GM21423 (cell line): ENCODE measurements around the gene COL10A1.

Experiments
- ATAC-seq: cut with Tn5 transposase; IDR thresholded peaks from one replicate; pipeline ENCODE4 v1.9.1; 2021; ENCODE audit warnings: mild to moderate bottlenecking, moderate library complexity; ENCODE audit not compliant: unreplicated experiment

The COL10A1 gene

DNA sequence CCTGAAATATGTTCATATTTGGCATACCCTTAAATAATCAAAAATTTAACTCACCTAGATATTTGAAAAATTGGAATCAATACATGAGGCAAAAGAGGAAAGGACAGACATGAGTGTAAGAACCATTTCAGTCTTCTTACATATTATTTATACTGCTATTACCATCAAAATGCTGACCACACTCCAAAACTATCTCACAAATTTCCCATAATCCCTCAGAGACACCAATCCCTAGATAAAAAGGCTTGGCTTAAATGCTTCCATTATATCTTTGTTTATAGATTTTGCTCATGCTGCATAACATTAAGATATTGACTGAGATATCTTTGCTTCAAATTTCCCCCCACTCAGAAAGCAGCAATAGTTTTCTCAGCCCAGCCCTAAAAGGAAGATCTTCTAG is 37.0 kb downstream of the COL10A1 start:
- ATAC-seq = no peak

DNA sequence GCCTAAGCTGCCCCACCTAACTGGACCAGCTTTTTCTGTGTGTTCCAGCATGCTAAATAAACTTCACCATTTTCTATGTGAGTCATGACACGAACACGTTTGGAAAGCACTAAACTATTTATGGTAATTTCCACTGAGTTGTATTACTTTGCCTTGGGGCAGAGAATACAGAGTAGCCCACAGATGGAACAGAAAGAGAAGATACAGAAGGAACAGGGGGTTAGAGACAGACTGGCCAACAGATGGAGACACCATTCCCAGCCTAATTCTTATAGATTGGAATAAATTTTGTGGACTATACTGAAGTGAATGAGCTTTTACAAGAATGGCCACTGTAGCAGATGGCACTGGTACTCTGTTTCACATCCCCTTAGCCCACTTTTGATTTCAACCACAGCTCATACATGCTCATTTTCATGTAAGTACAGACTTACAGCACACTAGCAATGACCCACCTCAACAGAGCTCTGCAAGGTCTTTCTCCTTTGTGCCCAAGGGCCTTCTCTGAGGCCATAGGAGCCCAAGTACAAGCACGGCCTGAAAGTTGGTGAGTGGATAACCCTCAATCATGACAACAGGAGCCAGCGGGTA is 38.4 kb downstream of the COL10A1 start:
- peak; percentile 94 for ATAC-seq

DNA sequence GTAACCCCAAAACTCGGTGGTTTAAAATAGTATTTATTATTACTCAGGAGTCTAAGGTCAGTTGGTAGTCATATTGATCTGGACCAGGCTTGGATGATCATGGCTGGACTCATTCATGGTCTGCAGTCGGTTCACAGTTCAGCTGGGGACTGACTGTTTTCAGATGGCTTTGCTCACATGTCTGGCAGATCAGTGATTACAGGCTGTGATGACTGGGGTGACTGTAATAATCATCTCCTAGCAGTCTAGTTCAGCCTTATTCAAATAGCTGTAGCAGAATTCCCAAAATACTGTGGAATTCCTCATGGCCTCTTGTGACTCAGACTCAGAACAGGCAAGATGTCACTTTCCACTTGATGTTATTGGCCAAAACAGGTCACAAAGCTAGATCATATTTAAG is 41.6 kb downstream of the COL10A1 start:
- no peak for ATAC-seq

DNA sequence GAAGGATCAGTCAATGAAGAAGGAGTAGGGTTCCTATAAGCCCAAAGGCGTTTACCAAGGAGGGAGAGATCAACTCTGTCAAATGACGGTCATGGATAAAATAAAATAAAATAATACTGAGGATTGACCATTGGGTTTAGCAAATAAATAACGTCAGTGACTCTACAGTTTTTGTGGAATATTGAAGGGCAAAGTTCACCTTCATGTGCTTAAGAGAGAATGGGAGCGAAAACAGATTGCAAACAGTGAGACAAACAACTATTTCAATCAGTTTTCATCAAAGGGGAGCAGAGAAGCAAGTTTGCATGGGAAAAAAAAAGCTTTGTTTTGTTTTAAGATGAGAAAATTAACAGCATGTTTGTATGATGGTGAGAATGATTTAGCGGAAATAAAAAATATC is 42.9 kb downstream of the COL10A1 start:
- ATAC-seq = no peak

DNA sequence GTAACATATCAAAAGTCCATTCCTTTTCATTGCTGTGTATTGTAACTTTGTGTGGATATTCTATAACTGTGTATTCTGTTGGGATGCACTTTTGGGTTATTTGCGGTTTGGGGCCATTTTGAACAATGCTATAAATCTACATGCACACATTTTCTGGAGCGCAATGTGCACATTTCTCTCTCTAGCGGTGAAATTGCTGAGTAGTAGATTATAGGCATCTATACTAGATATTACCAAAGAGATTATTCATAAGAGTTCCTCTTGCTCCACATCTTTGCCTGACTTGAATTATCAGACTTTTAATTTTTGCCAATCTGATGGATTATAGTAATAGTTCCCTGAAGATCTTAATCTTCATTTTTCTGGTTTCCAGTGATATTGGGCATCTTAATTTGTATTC is 47.0 kb downstream of the COL10A1 start:
- ATAC-seq = no peak

DNA sequence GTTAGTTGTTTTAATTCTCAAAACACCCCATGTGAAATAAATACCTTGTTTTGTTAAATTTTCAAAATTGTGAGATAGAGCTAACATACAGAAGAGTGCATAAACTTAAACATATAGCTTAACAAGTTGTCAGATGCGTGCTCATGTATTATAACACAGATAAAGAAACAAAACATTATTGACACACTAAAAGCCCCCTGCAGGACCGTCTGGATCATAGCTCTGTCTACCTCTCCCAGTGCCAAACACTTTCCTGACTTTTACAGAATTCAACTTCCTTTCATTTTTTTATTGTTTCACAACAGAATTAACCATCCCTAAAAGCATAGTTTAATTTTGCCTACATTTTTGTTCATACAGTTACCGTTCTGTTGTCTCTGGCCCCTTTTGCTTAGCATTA is 47.4 kb downstream of the COL10A1 start:
- no peak for ATAC-seq

DNA sequence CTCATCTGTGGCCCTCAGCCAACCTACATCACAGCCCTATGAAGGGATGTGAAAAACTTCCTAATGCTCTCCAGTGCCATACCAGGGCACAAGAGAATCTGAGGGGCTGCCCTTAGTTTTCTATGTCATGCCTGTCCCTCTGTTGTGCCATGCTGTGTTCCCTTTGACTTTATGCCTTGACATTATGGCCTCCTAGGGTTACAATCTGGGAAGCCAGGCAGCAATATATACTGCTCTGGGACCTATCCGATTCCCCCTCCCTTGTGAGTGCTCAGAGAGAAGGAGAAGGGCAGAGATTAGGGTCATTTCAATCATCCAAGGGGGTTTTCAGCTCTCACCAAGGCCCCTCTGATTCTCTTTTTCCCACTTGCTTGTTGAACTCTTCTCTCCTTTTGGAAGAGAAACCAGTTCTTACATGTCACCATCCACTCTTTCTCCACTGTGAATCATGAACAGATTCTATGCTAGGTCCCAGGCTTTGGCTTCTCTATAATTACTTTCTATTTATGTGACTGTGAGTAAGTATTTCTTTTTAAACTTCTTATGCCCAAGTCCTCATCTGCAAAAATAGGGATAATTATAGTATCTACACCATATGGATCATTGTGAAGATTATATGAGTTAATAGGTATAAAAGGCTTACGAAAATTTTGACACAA is 51.1 kb downstream of the COL10A1 start:
- ATAC-seq = no peak

DNA sequence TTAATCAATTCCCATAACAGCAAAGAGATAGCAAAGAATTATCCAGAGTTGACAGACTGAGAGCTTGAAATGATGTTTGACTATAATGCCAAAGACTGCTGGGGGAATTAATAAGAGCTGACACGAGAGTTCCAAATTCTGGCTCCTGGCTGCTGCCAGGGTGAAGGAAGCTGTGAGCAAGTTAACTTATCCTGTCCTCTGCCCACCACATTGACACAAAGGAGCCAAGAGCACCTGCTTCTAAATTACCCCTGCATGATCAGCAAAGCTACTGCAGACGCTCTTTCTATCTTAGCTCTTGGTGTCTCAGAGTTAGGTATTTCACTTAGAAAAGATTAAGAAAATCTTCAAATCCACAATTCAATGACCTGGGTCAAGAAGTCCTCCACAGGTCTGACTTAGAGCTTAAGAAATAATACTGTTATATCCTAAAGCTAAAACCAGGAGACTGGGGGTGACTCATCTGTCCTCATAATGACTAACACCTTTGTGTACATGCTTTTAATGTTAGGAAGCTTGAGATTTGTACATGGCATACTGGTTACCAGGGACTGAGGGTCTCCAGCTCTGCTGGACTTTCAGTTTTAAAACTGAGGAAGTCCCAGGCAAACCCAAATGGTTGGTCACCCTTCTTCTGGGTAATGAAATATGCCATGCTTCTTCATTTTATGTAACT is 52.0 kb downstream of the COL10A1 start:
- no peak for ATAC-seq

DNA sequence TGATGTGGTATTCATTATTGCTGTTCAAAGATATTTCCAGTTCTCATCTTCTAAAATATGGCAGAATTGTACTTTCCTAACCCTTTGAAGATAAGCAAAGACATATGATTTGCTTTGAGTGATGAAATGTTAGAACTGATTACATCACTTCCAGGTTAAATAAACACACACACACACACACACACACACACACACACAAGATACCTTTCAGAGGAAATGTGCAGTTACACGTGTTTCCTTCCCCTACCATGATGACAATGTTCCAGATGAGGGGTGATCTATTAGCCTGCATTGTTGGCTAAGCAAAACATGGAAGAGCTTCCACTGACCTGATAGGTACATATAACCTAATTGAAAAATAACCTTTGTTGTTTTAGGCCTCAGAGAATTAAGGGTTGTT is 53.6 kb downstream of the COL10A1 start:
- no peak for ATAC-seq

DNA sequence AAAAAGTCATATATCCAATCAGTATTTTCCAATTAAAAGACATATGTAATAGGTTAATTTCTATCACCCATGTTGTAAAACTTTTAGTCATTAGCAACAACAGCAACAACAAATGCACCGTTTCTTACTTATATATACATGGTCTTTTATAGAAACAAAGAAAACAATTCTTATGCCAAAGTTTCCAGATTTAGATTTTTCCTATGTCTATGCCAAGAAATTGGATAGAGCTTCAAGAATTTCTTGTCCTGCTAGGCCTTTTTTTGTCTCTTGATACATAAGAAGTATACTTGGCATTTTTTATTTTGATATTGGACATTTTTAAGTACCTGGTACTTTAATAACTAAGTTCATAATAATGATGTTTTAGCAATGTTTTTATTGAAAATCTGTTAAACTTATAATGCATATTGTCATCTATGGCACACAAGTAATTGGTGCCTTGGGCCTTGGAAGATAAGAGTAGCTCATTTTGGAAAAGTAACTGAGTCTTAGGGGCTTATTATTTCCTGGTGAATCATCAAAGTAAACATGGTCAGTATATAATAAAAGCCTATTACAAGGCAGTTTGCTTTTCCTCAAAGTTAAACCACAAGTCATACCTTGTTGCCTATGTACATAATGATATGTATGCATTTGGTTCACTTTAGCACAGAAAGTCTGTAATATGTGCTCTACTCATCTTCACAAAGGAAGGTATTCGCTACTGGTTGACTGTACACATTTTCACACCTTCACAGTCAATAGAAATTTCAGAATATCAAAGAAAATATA is 55.1 kb downstream of the COL10A1 start:
- no peak for ATAC-seq

DNA sequence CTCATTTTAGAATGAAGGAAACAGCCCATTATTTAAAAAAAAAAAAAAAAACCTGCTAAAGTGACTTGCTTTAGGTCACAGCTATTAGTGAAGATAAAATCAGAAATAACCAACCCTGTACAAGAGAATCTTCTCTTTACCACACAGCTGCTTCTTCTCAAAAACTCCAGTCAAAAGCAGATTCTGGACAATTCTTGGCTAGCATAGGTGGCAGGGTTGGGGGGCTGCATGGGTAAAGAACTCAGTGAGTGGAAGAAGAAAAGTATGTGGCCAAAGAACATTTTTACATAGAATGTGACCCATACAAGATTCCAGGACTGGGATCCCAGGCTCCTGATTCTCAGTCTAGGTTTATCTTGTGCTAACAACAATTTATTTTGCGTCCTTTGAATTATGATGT is 55.8 kb downstream of the COL10A1 start:
- no peak for ATAC-seq
